CD14-positive monocyte (primary cell): ENCODE results near the gene CYP27C1. TPM values are rescaled to one million over a fixed set of nuclear protein-coding genes. Genes with fewer than 3 reads are reported as not detected.

ENCODE experiments used
- DNase-seq, 3 donors: peaks; one replicate each; pipeline ENCODE4 v3.0.0-alpha.2; 2011 to 2022
- H2AFZ ChIP-seq: 2 replicates; pipeline ENCODE4 v1.6.0; 2012; ENCODE audit warnings: mild to moderate bottlenecking, low read depth, low read length, inconsistent platforms; ENCODE audit not compliant: insufficient read depth, poor library complexity, severe bottlenecking
- H3K27ac ChIP-seq, 2 donors: 1 replicate in 1 of 2; 2 replicates in 1 of 2; pipeline ENCODE4 v1.5.1; 2012 to 2013; ENCODE audit warnings: low read length in 2 of 2, control low read depth in 1 of 2, inconsistent platforms in 1 of 2, low read depth in 1 of 2, mild to moderate bottlenecking in 1 of 2
- H3K27me3 ChIP-seq, 2 donors: one replicate each; pipeline versions ENCODE4 v1.6.0 to v1.6.1; 2011 to 2013; ENCODE audit warnings: low read length in 2 of 2; ENCODE audit not compliant: control insufficient read depth in 2 of 2, insufficient read depth in 2 of 2
- H3K36me3 ChIP-seq, 2 donors: replicated peaks in 1 of 2; 1 replicate in 1 of 2; 2 replicates in 1 of 2; pipeline versions ENCODE4 v1.5.1 to v1.6.1; 2012 to 2013; ENCODE audit warnings: low read length in 2 of 2, control low read depth in 1 of 2, inconsistent platforms in 1 of 2, mild to moderate bottlenecking in 1 of 2; ENCODE audit not compliant: insufficient read depth in 2 of 2, control insufficient read depth in 1 of 2
- H3K4me1 ChIP-seq, 2 donors: 1 replicate in 1 of 2; 2 replicates in 1 of 2; pipeline versions ENCODE4 v1.5.1 to v1.6.1; 2012 to 2013; ENCODE audit warnings: low read length in 2 of 2, control low read depth in 1 of 2, inconsistent platforms in 1 of 2, mild to moderate bottlenecking in 1 of 2, moderate library complexity in 1 of 2; ENCODE audit not compliant: insufficient read depth in 2 of 2, control insufficient read depth in 1 of 2
- H3K4me2 ChIP-seq: replicated peaks from 2 replicates; pipeline ENCODE3; 2012; ENCODE audit warnings: low read length, moderate library complexity, mild to moderate bottlenecking; ENCODE audit not compliant: poor library complexity, severe bottlenecking; ENCODE audit errors: extremely low read depth
- H3K4me3 ChIP-seq, 3 experiments: fragments of 200-600 bp in 1 of 3; sonication (generic) in 1 of 3; replicated peaks in 1 of 3; 1 replicate in 2 of 3; 2 replicates in 1 of 3; pipeline ENCODE4 v1.5.1; 2011 to 2013; ENCODE audit warnings: low read length in 3 of 3, mild to moderate bottlenecking in 3 of 3, control low read depth in 2 of 3, low read depth in 2 of 3, inconsistent platforms in 1 of 3, moderate library complexity in 1 of 3
- H3K79me2 ChIP-seq: 2 replicates; pipeline ENCODE4 v1.6.0; 2012; ENCODE audit warnings: mild to moderate bottlenecking, control low read depth, inconsistent platforms, low read length, moderate library complexity; ENCODE audit not compliant: insufficient read depth
- H3K9ac ChIP-seq: 2 replicates; pipeline ENCODE4 v1.6.0; 2017; ENCODE audit warnings: low read length, mild to moderate bottlenecking; ENCODE audit not compliant: insufficient read depth, poor library complexity, severe bottlenecking
- H3K9me3 ChIP-seq, 2 donors: replicated peaks in 1 of 2; 1 replicate in 1 of 2; 2 replicates in 1 of 2; pipeline versions ENCODE4 v1.5.1 to v1.6.1; 2012 to 2013; ENCODE audit warnings: low read length in 2 of 2, control low read depth in 1 of 2; ENCODE audit not compliant: control insufficient read depth in 1 of 2, insufficient read depth in 1 of 2
- H4K20me1 ChIP-seq: 2 replicates; pipeline ENCODE4 v1.6.0; 2012; ENCODE audit warnings: mild to moderate bottlenecking, low read length, control low read depth, moderate library complexity; ENCODE audit not compliant: insufficient read depth
- H3K27ac Mint-ChIP-seq, 7 donors: one replicate each; pipeline ENCODE4 v1.8.0; 2020; ENCODE audit warnings: mild to moderate bottlenecking in 7 of 7, mixed read lengths in 7 of 7, moderate library complexity in 6 of 7, inconsistent platforms in 2 of 7
- H3K27me3 Mint-ChIP-seq, 3 donors: one replicate each; pipeline ENCODE4 v1.8.0; 2021 to 2022; ENCODE audit warnings: low read depth in 3 of 3, mild to moderate bottlenecking in 3 of 3, mixed read lengths in 3 of 3, moderate library complexity in 3 of 3, inconsistent platforms in 1 of 3
- H3K36me3 Mint-ChIP-seq, 2 donors: one replicate each; pipeline ENCODE4 v1.8.0; 2020; ENCODE audit warnings: mixed read lengths in 2 of 2, inconsistent platforms in 1 of 2, mild to moderate bottlenecking in 1 of 2
- H3K4me1 Mint-ChIP-seq: one replicate; pipeline ENCODE4 v1.8.0; 2020; ENCODE audit warnings: mild to moderate bottlenecking, mixed read lengths
- H3K4me3 Mint-ChIP-seq, 2 donors: one replicate each; pipeline ENCODE4 v1.8.0; 2020; ENCODE audit warnings: mild to moderate bottlenecking in 2 of 2, mixed read lengths in 2 of 2, moderate library complexity in 1 of 2
- H3K9me3 Mint-ChIP-seq, 7 donors: one replicate each; pipeline ENCODE4 v1.8.0; 2020 to 2022; ENCODE audit warnings: mixed read lengths in 7 of 7, mild to moderate bottlenecking in 6 of 7, moderate library complexity in 6 of 7, inconsistent platforms in 2 of 7
- WGBS: methylation state at CpG from one replicate; pipeline ENCODE4 v1.1.5; 2013; ENCODE audit warnings: missing lambda C conversion rate; ENCODE audit not compliant: insufficient coverage; 5-methylcytosine and 5-hydroxymethylcytosine counted together
- intact Hi-C, 2 donors: fragments of 100-400 bp; cut with micrococcal nuclease; formaldehyde crosslinking; loops; one replicate each; pipeline versions ENCODE4 v1.15.0 to v1.15.1; 2023
- polyA plus RNA-seq, 3 donors: library from polyadenylated mRNA; depleted of rRNA in 1 of 3; unstranded in 2 of 3; stranded (reverse) in 1 of 3; fragments of 300-500 nt in 2 of 3; fragments of >200 nt in 1 of 3; fragmentation: Illumina TruSeq in 2 of 3; gene quantifications; 1 replicate in 2 of 3; 2 replicates in 1 of 3; pipeline ENCODE4 v1.2.3, GENCODE V29; 2012 to 2021
- TF ChIP-seq, protein P1 (sequence below): fragments of 200-600 bp; IDR thresholded peaks from one replicate; pipeline ENCODE4 v1.8.0; 2022; ENCODE audit warnings: antibody characterized with exemption, mild to moderate bottlenecking

Gene CYP27C1
- polyA plus RNA-seq, 3 donors = not detected

DNA sequence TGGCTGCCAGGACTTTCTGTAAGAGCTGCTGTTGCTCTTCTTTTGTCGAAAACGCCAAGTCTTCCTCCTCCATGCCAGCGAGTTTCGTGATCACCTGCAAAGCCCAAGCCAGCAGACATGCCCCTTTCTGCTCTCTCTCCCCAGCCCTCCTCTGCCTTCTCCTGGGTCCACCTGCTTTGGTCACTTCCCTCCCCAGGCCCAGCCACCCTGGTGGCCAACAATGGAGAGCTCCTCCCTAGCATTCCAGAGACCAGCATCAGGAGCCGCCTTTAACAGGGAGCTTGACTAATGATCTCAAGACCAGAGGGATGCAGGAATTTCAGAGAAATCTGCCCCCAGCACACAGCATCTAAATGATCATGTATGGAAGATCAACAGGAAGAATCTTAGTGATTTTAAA is 39.3 kb upstream of the CYP27C1 start:
- TF ChIP-seq, protein P1, sequence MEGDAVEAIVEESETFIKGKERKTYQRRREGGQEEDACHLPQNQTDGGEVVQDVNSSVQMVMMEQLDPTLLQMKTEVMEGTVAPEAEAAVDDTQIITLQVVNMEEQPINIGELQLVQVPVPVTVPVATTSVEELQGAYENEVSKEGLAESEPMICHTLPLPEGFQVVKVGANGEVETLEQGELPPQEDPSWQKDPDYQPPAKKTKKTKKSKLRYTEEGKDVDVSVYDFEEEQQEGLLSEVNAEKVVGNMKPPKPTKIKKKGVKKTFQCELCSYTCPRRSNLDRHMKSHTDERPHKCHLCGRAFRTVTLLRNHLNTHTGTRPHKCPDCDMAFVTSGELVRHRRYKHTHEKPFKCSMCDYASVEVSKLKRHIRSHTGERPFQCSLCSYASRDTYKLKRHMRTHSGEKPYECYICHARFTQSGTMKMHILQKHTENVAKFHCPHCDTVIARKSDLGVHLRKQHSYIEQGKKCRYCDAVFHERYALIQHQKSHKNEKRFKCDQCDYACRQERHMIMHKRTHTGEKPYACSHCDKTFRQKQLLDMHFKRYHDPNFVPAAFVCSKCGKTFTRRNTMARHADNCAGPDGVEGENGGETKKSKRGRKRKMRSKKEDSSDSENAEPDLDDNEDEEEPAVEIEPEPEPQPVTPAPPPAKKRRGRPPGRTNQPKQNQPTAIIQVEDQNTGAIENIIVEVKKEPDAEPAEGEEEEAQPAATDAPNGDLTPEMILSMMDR = no peak
- Histone ChIP-seq H3K4me1 (no peaks in the 10 kb centered on the region), H3K9ac (no peak overlapping the region), H2AFZ (no peak overlapping the region), H4K20me1 (no peaks in the 10 kb centered on the region), H3K79me2 (no peaks in the 10 kb centered on the region), H3K27ac (no peak overlapping the region), H3K27me3 (no peaks in the 10 kb centered on the region), H3K4me2 (no peak overlapping the region), H3K9me3 (no peaks in the 10 kb centered on the region), H3K36me3 (peaks cover 56 to 89% of the 10 kb centered on the region in 2 donors), H3K4me3 (no peak overlapping the region)
- Mint-ChIP-seq H3K9me3 (peaks cover 0 to 2% (median 0%) of the 10 kb centered on the region in 7 donors), H3K4me3 (no peak overlapping the region), H3K36me3 (peaks cover 79 to 84% of the 10 kb centered on the region in 2 donors), H3K4me1 (peaks cover 2% of the 10 kb centered on the region), H3K27me3 (no peaks in the 10 kb centered on the region), H3K27ac (peak overlapping the region in 1 of 7 donors; percentile 37)
- 90% methylated on average over 4 of the region's 5 CpGs for WGBS
- intact Hi-C loops = no loop called here
- DNase-seq = no peak

DNA sequence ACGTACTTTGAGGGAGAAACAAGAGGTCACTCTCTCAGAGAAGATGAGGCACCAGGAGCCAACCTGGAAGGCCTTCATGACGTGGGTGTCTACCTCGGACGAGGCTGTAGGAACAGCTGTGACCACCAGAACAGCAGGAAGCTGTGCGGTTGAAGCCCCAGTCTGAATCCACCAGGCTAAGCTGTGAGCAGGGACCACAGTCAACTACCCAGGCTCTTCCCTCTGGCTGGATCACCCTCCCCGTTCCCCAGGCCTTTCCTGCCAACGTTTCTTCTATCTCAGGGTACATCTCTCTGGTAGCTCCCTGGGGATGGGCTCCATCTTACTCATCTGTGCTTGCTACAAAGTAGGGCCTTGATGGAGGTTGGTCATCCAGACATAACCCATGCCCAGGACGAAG is 36.8 kb upstream of the CYP27C1 start:
- peaks cover 0 to 2% (median 0%) of the 10 kb centered on the region in 3 donors for H3K27me3 Mint-ChIP-seq
- Histone ChIP-seq H3K4me3 (no peak overlapping the region), H3K9ac (no peak overlapping the region), H4K20me1 (no peaks in the 10 kb centered on the region), H3K27ac (no peak overlapping the region), H2AFZ (no peak overlapping the region), H3K9me3 (no peaks in the 10 kb centered on the region), H3K27me3 (no peaks in the 10 kb centered on the region), H3K36me3 (peaks cover 51 to 65% of the 10 kb centered on the region in 2 donors), H3K4me1 (no peaks in the 10 kb centered on the region), H3K4me2 (no peak overlapping the region), H3K79me2 (no peaks in the 10 kb centered on the region)
- peaks cover 0 to 2% (median 0%) of the 10 kb centered on the region in 7 donors for H3K9me3 Mint-ChIP-seq
- peaks cover 67 to 69% of the 10 kb centered on the region in 2 donors for H3K36me3 Mint-ChIP-seq
- H3K4me3 Mint-ChIP-seq = no peak overlapping the region
- no peak for DNase-seq
- H3K27ac Mint-ChIP-seq = peak overlapping the region in 4 of 7 donors; percentile 25 to 56 (median 31)
- TF ChIP-seq, protein P1 = no peak
- H3K4me1 Mint-ChIP-seq = peaks cover 2% of the 10 kb centered on the region
- intact Hi-C loops = no loop called here
- 84% methylated on average over 7 of the region's 8 CpGs for WGBS
